CD4-positive, alpha-beta T cell (primary cell): ENCODE results near the gene SSRP1. TPM values are rescaled to one million over a fixed set of nuclear protein-coding genes. Genes with fewer than 3 reads are reported as not detected.

ENCODE experiments used
- ATAC-seq: fragments of 200-7000 bp; cut with Tn5 transposase; one replicate; pipeline ENCODE4 v1.10.0; 2022; ENCODE audit warnings: mild to moderate bottlenecking; ENCODE audit not compliant: poor library complexity
- CTCF ChIA-PET: fragments of 350-600 bp; sonication (Branson Sonifier 250); formaldehyde crosslinking; loops from one replicate; lab custom pipeline; 2021; ENCODE audit warnings: antibody characterized with exemption, inconsistent platforms; lab: Charles Lee
- POLR2A ChIA-PET: fragments of 350-600 bp; sonication (Branson Sonifier 250); formaldehyde crosslinking; loops from one replicate; lab custom pipeline; 2021; ENCODE audit warnings: antibody characterized with exemption, inconsistent platforms; lab: Charles Lee
- DNase-seq, 14 experiments: peaks; one replicate each; pipeline ENCODE4 v3.0.0-alpha.2; 2013 to 2020; ENCODE audit warnings: mixed read lengths in 2 of 14
- H3K27ac ChIP-seq, 2 donors: one replicate each; pipeline versions ENCODE4 v1.5.1 to v1.7.0; 2013; ENCODE audit warnings: low read length in 2 of 2, low read depth in 1 of 2, mild to moderate bottlenecking in 1 of 2
- H3K27me3 ChIP-seq, 2 experiments: 1 replicate in 1 of 2; 2 replicates in 1 of 2; pipeline versions ENCODE4 v1.6.1 to v1.7.0; 2013; ENCODE audit warnings: low read length in 2 of 2, control low read depth in 1 of 2, mild to moderate bottlenecking in 1 of 2, moderate library complexity in 1 of 2; ENCODE audit not compliant: insufficient read depth in 2 of 2, control insufficient read depth in 1 of 2
- H3K36me3 ChIP-seq: one replicate; pipeline ENCODE4 v1.6.1; 2013; ENCODE audit warnings: low read length, control low read depth; ENCODE audit not compliant: insufficient read depth
- H3K4me1 ChIP-seq: one replicate; pipeline ENCODE4 v1.6.1; 2013; ENCODE audit warnings: low read length, control low read depth; ENCODE audit not compliant: insufficient read depth
- H3K4me3 ChIP-seq: one replicate; pipeline ENCODE4 v1.5.1; 2013; ENCODE audit warnings: mild to moderate bottlenecking, low read length, moderate library complexity
- H3K9me3 ChIP-seq, 2 experiments: 1 replicate in 1 of 2; 2 replicates in 1 of 2; pipeline versions ENCODE4 v1.6.1 to v1.7.0; 2013; ENCODE audit warnings: low read length in 2 of 2, mild to moderate bottlenecking in 2 of 2, control low read depth in 1 of 2, moderate library complexity in 1 of 2; ENCODE audit not compliant: control insufficient read depth in 1 of 2, insufficient read depth in 1 of 2
- H3K27ac Mint-ChIP-seq: one replicate; pipeline ENCODE4 v1.8.0; 2020; ENCODE audit warnings: mixed read lengths
- H3K27me3 Mint-ChIP-seq: one replicate; pipeline ENCODE4 v1.8.0; 2021; ENCODE audit warnings: mixed read lengths
- H3K36me3 Mint-ChIP-seq: one replicate; pipeline ENCODE4 v1.8.0; 2021; ENCODE audit warnings: low read depth, mixed read lengths
- H3K4me1 Mint-ChIP-seq: one replicate; pipeline ENCODE4 v1.8.0; 2021; ENCODE audit warnings: low read depth, mixed read lengths
- H3K4me3 Mint-ChIP-seq: one replicate; pipeline ENCODE4 v1.8.0; 2020; ENCODE audit warnings: mild to moderate bottlenecking, mixed read lengths
- H3K9me3 Mint-ChIP-seq: one replicate; pipeline ENCODE4 v1.8.0; 2020; ENCODE audit warnings: mixed read lengths
- intact Hi-C, 2 experiments: fragments of 100-400 bp; cut with DNase I in 1 of 2; cut with micrococcal nuclease in 1 of 2; formaldehyde crosslinking; loops; one replicate each; pipeline versions ENCODE4 v1.15.1 to v1.9.0; 2023 to 2025; cut with DNase I, micrococcal nuclease
- total RNA-seq, 174 experiments: library from RNA in 2 of 174; stranded (reverse) in 2 of 174; gene quantifications; one replicate each; pipeline ENCODE4 v1.2.3 and lab custom pipeline; 2021 to 2026
- TF ChIP-seq, protein P1 (sequence below): fragments of 200-600 bp; IDR thresholded peaks from one replicate; pipeline ENCODE4 v1.8.0; 2022; ENCODE audit warnings: antibody characterized with exemption, mild to moderate bottlenecking

SSRP1 gene
- total RNA-seq, 2 experiments from 2014 or later = 36.7 to 41.2 TPM

DNA sequence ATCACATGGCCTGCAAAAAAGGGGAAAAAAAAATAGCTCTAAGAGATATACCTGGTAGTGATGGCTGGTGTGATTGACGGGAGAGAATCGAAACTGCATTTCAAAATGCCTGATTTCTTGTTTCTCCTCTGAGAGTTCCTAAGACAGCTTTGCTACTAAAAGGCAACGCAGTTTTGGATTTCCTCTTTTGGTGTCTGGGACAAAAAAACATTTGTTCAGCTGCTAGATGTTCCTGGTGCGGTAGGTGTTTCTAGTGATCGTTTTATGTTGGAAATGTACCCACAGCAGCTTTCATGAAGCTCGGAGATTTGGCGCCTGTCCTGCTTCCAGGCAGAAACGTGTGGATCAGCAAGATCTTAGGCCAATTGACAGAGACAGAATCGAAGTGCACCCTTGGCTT is 20.6 kb upstream of the SSRP1 start:
- peaks cover 23% of the 10 kb centered on the region for H3K27me3 Mint-ChIP-seq
- H3K36me3 Mint-ChIP-seq = no peaks in the 10 kb centered on the region
- DNase-seq (no peak), ATAC-seq (no peak)
- intact Hi-C loops = loop anchor here in 1 of 2 experiments (5.0 kb wide), 1 partner anchor 76 kb away; no protein-coding TSS in a partner anchor
- Histone ChIP-seq H3K27me3 (no peaks in the 10 kb centered on the region), H3K9me3 (no peaks in the 10 kb centered on the region), H3K4me3 (no peak overlapping the region), H3K27ac (no peak overlapping the region), H3K4me1 (no peaks in the 10 kb centered on the region), H3K36me3 (no peaks in the 10 kb centered on the region)
- TF ChIP-seq, protein P1, sequence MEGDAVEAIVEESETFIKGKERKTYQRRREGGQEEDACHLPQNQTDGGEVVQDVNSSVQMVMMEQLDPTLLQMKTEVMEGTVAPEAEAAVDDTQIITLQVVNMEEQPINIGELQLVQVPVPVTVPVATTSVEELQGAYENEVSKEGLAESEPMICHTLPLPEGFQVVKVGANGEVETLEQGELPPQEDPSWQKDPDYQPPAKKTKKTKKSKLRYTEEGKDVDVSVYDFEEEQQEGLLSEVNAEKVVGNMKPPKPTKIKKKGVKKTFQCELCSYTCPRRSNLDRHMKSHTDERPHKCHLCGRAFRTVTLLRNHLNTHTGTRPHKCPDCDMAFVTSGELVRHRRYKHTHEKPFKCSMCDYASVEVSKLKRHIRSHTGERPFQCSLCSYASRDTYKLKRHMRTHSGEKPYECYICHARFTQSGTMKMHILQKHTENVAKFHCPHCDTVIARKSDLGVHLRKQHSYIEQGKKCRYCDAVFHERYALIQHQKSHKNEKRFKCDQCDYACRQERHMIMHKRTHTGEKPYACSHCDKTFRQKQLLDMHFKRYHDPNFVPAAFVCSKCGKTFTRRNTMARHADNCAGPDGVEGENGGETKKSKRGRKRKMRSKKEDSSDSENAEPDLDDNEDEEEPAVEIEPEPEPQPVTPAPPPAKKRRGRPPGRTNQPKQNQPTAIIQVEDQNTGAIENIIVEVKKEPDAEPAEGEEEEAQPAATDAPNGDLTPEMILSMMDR = no peak
- ChIA-PET CTCF (interaction anchor here (0.9 kb wide), 1 partner anchor 102 kb away, joined by 3 read pairs; no protein-coding TSS in a partner anchor), POLR2A (no interaction called here)
- H3K4me1 Mint-ChIP-seq = no peaks in the 10 kb centered on the region
- no peak overlapping the region for H3K27ac Mint-ChIP-seq
- H3K9me3 Mint-ChIP-seq = no peaks in the 10 kb centered on the region
- no peak overlapping the region for H3K4me3 Mint-ChIP-seq

DNA sequence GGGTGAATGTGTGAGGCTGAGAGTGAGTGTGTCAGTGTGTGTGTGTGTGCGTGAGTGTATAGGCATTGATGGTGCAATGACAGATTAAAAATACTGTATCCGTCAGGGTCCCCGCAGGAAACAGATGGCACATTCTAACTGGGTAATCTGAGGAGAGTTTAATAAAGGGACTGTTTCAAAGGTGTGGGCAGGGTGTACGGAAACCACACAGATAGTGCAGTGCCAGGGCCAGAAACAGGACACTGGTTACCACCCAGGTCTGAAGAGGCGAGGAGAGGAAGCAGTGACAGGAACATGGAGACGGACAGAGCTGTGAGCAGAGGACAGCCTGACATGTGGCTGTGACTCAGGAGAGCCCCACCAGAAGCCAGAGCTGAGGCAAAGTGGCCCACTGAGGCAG is 19.0 kb upstream of the SSRP1 start:
- no peak overlapping the region for H3K27ac Mint-ChIP-seq
- ATAC-seq = no peak
- TF ChIP-seq, protein P1 = no peak

DNA sequence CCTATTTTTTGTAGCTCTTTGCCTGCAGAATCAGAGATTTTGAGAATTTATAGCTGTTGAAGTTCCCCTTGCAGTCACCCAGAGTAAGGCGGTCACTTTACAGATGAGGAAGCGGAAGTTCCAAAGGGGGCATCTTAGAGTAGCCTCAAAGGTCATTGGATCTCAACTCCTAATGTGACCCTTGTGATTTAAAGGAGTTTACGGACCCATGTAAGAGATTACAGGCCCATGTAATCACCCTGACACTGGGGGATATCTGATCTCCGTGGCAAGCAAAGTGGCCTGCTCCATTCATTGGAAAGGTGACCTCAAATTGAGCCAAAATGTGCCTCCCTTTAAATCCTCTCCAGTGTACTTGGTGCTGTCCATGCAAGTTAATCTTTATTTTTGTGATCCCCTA is 18.2 kb upstream of the SSRP1 start:
- Mint-ChIP-seq H3K36me3 (no peaks in the 10 kb centered on the region), H3K4me3 (no peak overlapping the region), H3K4me1 (peaks cover 4% of the 10 kb centered on the region), H3K27me3 (peaks cover 23% of the 10 kb centered on the region), H3K27ac (no peak overlapping the region), H3K9me3 (no peaks in the 10 kb centered on the region)
- Histone ChIP-seq H3K9me3 (no peaks in the 10 kb centered on the region), H3K27me3 (peaks cover 0 to 3% of the 10 kb centered on the region in 2 experiments), H3K36me3 (no peaks in the 10 kb centered on the region), H3K4me1 (peaks cover 6% of the 10 kb centered on the region), H3K4me3 (no peak overlapping the region), H3K27ac (no peak overlapping the region)
- intact Hi-C loops = no loop called here
- TF ChIP-seq, protein P1 = no peak
- POLR2A ChIA-PET = no interaction called here
- DNase-seq = no peak
- ATAC-seq = no peak
- CTCF ChIA-PET = no interaction called here

More for the DNA sequence above, 19.0 kb upstream of the SSRP1 start:
- no peaks in the 10 kb centered on the region for H3K36me3 ChIP-seq
- Mint-ChIP-seq H3K4me1 (peaks cover 4% of the 10 kb centered on the region), H3K4me3 (no peak overlapping the region), H3K27me3 (peaks cover 23% of the 10 kb centered on the region), H3K9me3 (no peaks in the 10 kb centered on the region), H3K36me3 (no peaks in the 10 kb centered on the region)
- CTCF ChIA-PET = no interaction called here
- H3K27me3 ChIP-seq = peaks cover 0 to 3% of the 10 kb centered on the region in 2 experiments
- H3K27ac ChIP-seq = no peak overlapping the region
- no peaks in the 10 kb centered on the region for H3K9me3 ChIP-seq
- no peak for DNase-seq
- H3K4me1 ChIP-seq = peaks cover 5% of the 10 kb centered on the region
- intact Hi-C loops = loop anchor here in 1 of 2 experiments (5.0 kb wide), 1 partner anchor 78 kb away; no protein-coding TSS in a partner anchor
- POLR2A ChIA-PET = no interaction called here
- no peak overlapping the region for H3K4me3 ChIP-seq
